ENCODE results near the gene DLG2. TPM values are rescaled to one million over a fixed set of nuclear protein-coding genes. Genes with fewer than 3 reads are reported as not detected.

Gene DLG2
- total RNA-seq, 4 donors from 2014 or later: 1.3 to 4.7 (median 2.4) TPM

DNA sequence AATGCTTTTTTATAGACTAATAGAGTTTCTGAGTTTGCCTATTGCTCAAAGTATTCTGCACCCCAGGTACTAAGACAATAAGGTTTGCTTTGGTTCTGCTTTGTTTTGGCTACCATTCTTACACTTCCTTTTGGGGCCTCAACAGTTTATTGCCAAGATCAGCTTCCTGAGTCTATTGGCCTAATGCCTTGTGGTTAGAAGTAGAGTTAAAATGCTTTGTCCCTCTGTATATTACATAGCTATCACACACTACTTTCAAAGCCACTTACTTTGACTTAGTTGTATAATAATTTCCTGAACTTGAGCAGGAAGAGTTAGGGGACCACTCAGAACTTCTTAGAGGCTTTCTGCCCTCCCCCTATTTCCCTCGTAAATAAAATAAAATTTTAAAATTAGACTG, 96.5 kb downstream of the DLG2 start:
- H3K27ac ChIP-seq: no peak overlapping the region
- no peak overlapping the region for H3K4me3 ChIP-seq

DNA sequence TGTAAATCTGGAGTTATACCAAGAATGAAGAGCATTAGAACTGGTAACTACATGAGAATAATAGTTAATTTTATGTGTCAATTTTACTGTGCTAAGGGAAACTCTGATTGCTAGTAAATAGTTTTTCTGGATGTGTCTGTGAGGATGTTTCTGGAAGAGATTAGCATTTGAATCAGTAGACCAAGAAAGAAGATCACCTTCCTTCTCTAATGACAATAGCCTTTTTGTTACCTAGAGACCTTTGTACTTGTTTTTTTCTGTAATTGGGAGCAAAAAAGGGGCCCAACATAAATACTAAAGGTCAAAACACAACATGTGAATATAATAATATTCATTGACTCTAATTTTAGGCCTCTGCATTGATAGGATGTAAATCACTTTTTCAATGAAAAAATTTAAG, 100.6 kb downstream of the DLG2 start:
- H3K36me3 ChIP-seq: no peaks in the 10 kb centered on the region
- ATAC-seq (no peak), DNase-seq (no peak)
- H3K4me1 ChIP-seq: peaks cover 0 to 5% of the 10 kb centered on the region in 2 donors
- intact Hi-C loops (cut with DNase I; ENCODE audit: low total_unique reads) (no loop called here), in situ Hi-C loops (cut with MboI; ENCODE audit: low sequenced_read_pairs in 4 of 4) (no loop called here)
- no peaks in the 10 kb centered on the region for H3K27me3 ChIP-seq
- TF ChIP-seq, protein P1, sequence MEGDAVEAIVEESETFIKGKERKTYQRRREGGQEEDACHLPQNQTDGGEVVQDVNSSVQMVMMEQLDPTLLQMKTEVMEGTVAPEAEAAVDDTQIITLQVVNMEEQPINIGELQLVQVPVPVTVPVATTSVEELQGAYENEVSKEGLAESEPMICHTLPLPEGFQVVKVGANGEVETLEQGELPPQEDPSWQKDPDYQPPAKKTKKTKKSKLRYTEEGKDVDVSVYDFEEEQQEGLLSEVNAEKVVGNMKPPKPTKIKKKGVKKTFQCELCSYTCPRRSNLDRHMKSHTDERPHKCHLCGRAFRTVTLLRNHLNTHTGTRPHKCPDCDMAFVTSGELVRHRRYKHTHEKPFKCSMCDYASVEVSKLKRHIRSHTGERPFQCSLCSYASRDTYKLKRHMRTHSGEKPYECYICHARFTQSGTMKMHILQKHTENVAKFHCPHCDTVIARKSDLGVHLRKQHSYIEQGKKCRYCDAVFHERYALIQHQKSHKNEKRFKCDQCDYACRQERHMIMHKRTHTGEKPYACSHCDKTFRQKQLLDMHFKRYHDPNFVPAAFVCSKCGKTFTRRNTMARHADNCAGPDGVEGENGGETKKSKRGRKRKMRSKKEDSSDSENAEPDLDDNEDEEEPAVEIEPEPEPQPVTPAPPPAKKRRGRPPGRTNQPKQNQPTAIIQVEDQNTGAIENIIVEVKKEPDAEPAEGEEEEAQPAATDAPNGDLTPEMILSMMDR (IDR thresholded peaks at IDR 0.05 in 4 of 5, conservative IDR thresholded peaks at IDR 0.05 in 1 of 5): no peak
- TF ChIP-seq POLR2A (IDR thresholded peaks at IDR 0.05): no peak
- no peak overlapping the region for H3K4me3 ChIP-seq
- H3K27ac ChIP-seq: no peak overlapping the region
- peaks cover 0 to 3% (median 0%) of the 10 kb centered on the region in 3 donors for H3K9me3 ChIP-seq

More for the DNA sequence above, 96.5 kb downstream of the DLG2 start:
- ATAC-seq (no peak), DNase-seq (no peak)
- intact Hi-C loops (cut with DNase I; ENCODE audit: low total_unique reads) (no loop called here), in situ Hi-C loops (cut with MboI; ENCODE audit: low sequenced_read_pairs in 4 of 4) (no loop called here)
- H3K9me3 ChIP-seq: peaks cover 0 to 7% (median 0%) of the 10 kb centered on the region in 3 donors
- TF ChIP-seq, protein P1 (IDR thresholded peaks at IDR 0.05 in 4 of 5, conservative IDR thresholded peaks at IDR 0.05 in 1 of 5): no peak
- TF ChIP-seq POLR2A (IDR thresholded peaks at IDR 0.05): no peak
- H3K27me3 ChIP-seq: no peaks in the 10 kb centered on the region
- H3K36me3 ChIP-seq: peaks cover 0 to 15% of the 10 kb centered on the region in 2 donors
- peaks cover 0 to 8% of the 10 kb centered on the region in 2 donors for H3K4me1 ChIP-seq

DNA sequence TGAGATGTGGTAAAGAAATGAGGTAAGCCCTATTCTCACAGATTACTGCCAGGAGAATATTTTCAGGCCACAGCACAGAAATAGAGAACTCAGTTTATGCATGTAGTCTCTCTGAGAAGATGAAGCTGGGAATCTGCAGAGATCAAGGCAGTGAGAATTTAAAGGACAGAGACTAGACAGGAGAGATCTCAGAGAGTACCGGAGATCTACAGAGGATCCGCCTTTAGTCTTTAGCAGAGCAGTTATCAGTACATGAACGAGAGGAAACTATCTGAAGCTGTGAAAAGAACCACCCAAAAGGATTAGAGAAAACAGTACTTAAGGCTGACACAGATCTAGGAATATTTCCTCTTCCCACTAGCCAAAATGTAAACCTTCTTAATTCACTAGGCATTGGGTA, 101.5 kb downstream of the DLG2 start:
- Histone ChIP-seq H3K27ac (no peak overlapping the region), H3K27me3 (no peaks in the 10 kb centered on the region), H3K36me3 (no peaks in the 10 kb centered on the region), H3K4me3 (no peak overlapping the region), H3K4me1 (no peaks in the 10 kb centered on the region), H3K9me3 (peaks cover 0 to 4% (median 0%) of the 10 kb centered on the region in 3 donors)
- ATAC-seq (no peak), DNase-seq (no peak)
- in situ Hi-C loops (cut with MboI; ENCODE audit: low sequenced_read_pairs in 4 of 4) (no loop called here), intact Hi-C loops (cut with DNase I; ENCODE audit: low total_unique reads) (no loop called here)
- TF ChIP-seq POLR2A (IDR thresholded peaks at IDR 0.05): no peak
- TF ChIP-seq, protein P1 (IDR thresholded peaks at IDR 0.05 in 4 of 5, conservative IDR thresholded peaks at IDR 0.05 in 1 of 5): no peak

DNA sequence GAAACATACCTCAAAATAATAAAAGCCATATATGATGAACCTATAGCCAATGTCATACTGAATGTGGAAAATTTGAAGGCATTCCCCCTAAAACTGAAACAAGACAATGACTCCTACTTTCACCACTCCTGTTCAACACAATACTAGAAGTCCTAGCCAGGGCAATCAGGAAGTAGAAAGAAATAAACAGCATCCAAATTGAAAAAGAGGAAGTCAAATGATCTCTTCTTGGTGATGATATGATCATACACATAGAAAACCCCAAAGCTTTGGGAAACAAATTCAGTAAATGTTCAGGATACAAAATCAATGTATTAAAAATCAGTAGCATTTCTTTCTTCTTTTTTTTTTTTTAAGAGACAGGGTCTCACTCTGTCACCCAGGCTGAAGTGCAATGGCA, 109.9 kb downstream of the DLG2 start:
- Histone ChIP-seq H3K27me3 (no peaks in the 10 kb centered on the region), H3K4me1 (no peaks in the 10 kb centered on the region), H3K4me3 (no peak overlapping the region), H3K9me3 (peaks cover 0 to 4% (median 0%) of the 10 kb centered on the region in 3 donors), H3K36me3 (no peaks in the 10 kb centered on the region), H3K27ac (no peak overlapping the region)
- in situ Hi-C loops (cut with MboI; ENCODE audit: low sequenced_read_pairs in 4 of 4): no loop called here
- ATAC-seq: no peak
- no peak for TF ChIP-seq POLR2A (IDR thresholded peaks at IDR 0.05)
- TF ChIP-seq, protein P1 (IDR thresholded peaks at IDR 0.05 in 4 of 5, conservative IDR thresholded peaks at IDR 0.05 in 1 of 5): no peak
- DNase-seq: no peak
- intact Hi-C loops (cut with DNase I; ENCODE audit: low total_unique reads): no loop called here

DNA sequence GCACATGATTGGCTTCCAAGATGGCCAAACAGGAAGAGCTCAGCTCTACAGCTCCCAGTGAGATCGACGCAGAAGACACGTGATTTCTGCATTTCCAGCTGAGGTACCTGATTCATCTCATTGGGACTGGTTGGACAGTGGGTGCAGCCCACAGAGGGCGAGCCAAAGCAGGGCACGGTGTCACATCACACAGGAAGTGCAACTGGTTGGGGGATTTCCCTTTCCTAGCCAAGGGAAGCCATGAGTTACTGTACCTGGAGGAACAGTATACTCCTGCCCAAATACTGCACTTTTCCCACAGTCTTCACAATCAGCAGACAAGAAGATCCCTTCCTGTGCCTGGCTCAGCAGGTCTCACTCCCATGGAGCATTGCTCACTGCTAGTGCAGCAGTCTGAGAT, 131.2 kb downstream of the DLG2 start:
- TF ChIP-seq, protein P1 (IDR thresholded peaks at IDR 0.05 in 4 of 5, conservative IDR thresholded peaks at IDR 0.05 in 1 of 5): no peak
- no peak for TF ChIP-seq POLR2A (IDR thresholded peaks at IDR 0.05)
- DNase-seq: no peak
- no peaks in the 10 kb centered on the region for H3K9me3 ChIP-seq
- in situ Hi-C loops (cut with MboI; ENCODE audit: low sequenced_read_pairs in 4 of 4): no loop called here
- intact Hi-C loops (cut with DNase I; ENCODE audit: low total_unique reads): no loop called here
- H3K27ac ChIP-seq: no peak overlapping the region
- ATAC-seq: no peak
- no peaks in the 10 kb centered on the region for H3K4me1 ChIP-seq
- H3K27me3 ChIP-seq: no peaks in the 10 kb centered on the region
- H3K4me3 ChIP-seq: no peak overlapping the region
- H3K36me3 ChIP-seq: no peaks in the 10 kb centered on the region
